H1 (cell line): ENCODE results near the gene GALR1. TPM values are rescaled to one million over a fixed set of nuclear protein-coding genes. Genes with fewer than 3 reads are reported as not detected.

Experiments used
- CHD1 ChIP-seq: IDR thresholded peaks from 2 replicates; pipeline ENCODE4 v1.6.1; 2012; ENCODE audit warnings: low read depth, low read length, improper control_type of control experiment
- CTCF ChIP-seq, 3 experiments: IDR thresholded peaks; 1 replicate in 2 of 3; 2 replicates in 1 of 3; pipeline versions ENCODE4 v1.5.1 to v1.6.1; 2011; ENCODE audit warnings: low read length in 3 of 3, mild to moderate bottlenecking in 3 of 3, inconsistent platforms in 2 of 3, low read depth in 1 of 3, moderate library complexity in 1 of 3; ENCODE audit not compliant: insufficient read depth in 1 of 3; ENCODE audit errors: control extremely low read depth in 1 of 3
- RAD21 ChIP-seq, 2 experiments: IDR thresholded peaks in 1 of 2; conservative IDR thresholded peaks in 1 of 2; 2 replicates each; pipeline ENCODE4 v1.6.1; 2011; ENCODE audit warnings: low read depth in 2 of 2, low read length in 2 of 2, improper control_type of control experiment in 1 of 2, inconsistent platforms in 1 of 2, mild to moderate bottlenecking in 1 of 2, moderate library complexity in 1 of 2
- polyA plus RNA-seq, 7 experiments: library from polyadenylated mRNA; depleted of rRNA in 3 of 7; stranded (reverse) in 5 of 7; unstranded in 2 of 7; fragments of >200 nt in 5 of 7; fragments of 200-250 nt in 2 of 7; gene quantifications; 1 replicate in 5 of 7; 2 replicates in 1 of 7; 4 replicates in 1 of 7; pipeline versions ENCODE4 v1.2.1 to v1.2.3, GENCODE V29; 2011 to 2013; ENCODE audit warnings: missing spikeins in 2 of 7, mixed read lengths in 2 of 7
- total RNA-seq: library from RNA; stranded (reverse); fragmentation: NEBNext Ultra II Directional; extraction: Animal tissue kit (Norgen Biotek cat#: 25700); gene quantifications from 2 replicates; pipeline ENCODE4 v1.2.1, GENCODE V29; 2021

GALR1 gene
- total and polyA plus RNA-seq, 2 of the 8 experiments (the other 6 are each of a cell fraction or from before 2014, with no cell fraction given), result 0.09 to 1.6 TPM

GRCh38 chr18:77255426-77256105 is 5.9 kb downstream of the GALR1 start (continued):
- TF ChIP-seq CTCF (IDR thresholded peaks at IDR 0.05; ENCODE audit: control extremely low read depth in 1 of 3, insufficient read depth in 1 of 3, low read depth in 1 of 3, low read length in 3 of 3), result no peak
- TF ChIP-seq RAD21 (IDR thresholded peaks at IDR 0.05 in 1 of 2, conservative IDR thresholded peaks at IDR 0.05 in 1 of 2; ENCODE audit: low read depth in 2 of 2, low read length in 2 of 2), result no peak
- TF ChIP-seq CHD1, result no peak
- TF ChIP-seq, all 59 proteins: peak for 0
